AG09319 (cell line): Measurements from ENCODE around the gene CLCN7.

Source experiments
- DNase-seq: peaks from one replicate; pipeline ENCODE4 v3.0.0-alpha.2; 2010; ENCODE audit warnings: low read depth; ENCODE audit errors: extremely low read depth
- TF ChIP-seq, protein P1 (sequence below): IDR thresholded peaks from 2 replicates; pipeline ENCODE4 v1.5.1; 2011; ENCODE audit warnings: low read depth, mild to moderate bottlenecking, inconsistent platforms, low read length, moderate library complexity

CLCN7 gene

DNA sequence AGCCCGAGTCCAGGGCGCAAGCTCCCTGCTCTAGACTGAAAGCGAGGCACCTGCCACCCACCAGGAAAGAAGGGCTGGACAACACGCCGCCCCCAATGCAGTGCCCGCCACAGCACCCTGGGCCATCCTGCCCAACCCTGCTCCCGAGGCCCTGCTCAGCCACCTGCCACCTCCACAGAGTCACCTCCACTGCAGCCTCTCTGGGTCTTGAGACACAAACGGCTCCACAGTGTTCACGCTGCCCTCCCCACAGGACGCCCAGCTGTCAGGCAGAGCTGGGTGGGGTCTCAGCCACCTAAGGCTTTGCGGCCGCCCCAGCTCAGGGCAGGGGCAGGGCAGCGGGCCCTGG lies 9.3 kb downstream of the CLCN7 start:
- TF ChIP-seq, protein P1, sequence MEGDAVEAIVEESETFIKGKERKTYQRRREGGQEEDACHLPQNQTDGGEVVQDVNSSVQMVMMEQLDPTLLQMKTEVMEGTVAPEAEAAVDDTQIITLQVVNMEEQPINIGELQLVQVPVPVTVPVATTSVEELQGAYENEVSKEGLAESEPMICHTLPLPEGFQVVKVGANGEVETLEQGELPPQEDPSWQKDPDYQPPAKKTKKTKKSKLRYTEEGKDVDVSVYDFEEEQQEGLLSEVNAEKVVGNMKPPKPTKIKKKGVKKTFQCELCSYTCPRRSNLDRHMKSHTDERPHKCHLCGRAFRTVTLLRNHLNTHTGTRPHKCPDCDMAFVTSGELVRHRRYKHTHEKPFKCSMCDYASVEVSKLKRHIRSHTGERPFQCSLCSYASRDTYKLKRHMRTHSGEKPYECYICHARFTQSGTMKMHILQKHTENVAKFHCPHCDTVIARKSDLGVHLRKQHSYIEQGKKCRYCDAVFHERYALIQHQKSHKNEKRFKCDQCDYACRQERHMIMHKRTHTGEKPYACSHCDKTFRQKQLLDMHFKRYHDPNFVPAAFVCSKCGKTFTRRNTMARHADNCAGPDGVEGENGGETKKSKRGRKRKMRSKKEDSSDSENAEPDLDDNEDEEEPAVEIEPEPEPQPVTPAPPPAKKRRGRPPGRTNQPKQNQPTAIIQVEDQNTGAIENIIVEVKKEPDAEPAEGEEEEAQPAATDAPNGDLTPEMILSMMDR: no peak
- DNase-seq: no peak

- no peak for DNase-seq
- TF ChIP-seq, protein P1: no peak
Observed at GRCh38 chr16:1464894-1465566, 9.8 kb downstream of the CLCN7 start.

- DNase-seq: no peak
- TF ChIP-seq, protein P1: no peak
Observed at GRCh38 chr16:1464196-1464893, 10.5 kb downstream of the CLCN7 start.

DNA sequence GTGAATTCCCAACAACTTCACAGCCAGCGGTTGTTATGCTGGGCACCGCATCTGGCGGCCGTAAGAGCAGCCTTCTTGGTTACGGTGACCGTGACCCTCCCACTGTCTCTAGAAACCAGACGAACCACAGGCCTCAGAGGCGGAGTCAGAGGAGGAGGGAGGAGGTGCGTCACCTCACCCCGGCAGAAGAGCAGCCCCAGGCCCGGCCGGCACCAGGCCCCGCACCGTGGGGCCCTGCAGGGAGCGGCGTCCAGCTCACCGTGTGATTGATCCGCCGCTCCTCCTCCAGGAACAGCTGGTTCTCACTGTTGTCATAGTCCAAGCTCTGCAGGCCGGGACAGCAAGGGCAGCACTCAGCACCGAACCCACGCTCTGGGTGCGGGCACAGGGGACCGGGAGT lies 13.7 kb downstream of the CLCN7 start:
- TF ChIP-seq, protein P1: no peak
- DNase-seq: no peak

- no peak for DNase-seq
- TF ChIP-seq, protein P1: no peak
Observed at GRCh38 chr16:1460602-1461138, 14.2 kb downstream of the CLCN7 start.

DNA sequence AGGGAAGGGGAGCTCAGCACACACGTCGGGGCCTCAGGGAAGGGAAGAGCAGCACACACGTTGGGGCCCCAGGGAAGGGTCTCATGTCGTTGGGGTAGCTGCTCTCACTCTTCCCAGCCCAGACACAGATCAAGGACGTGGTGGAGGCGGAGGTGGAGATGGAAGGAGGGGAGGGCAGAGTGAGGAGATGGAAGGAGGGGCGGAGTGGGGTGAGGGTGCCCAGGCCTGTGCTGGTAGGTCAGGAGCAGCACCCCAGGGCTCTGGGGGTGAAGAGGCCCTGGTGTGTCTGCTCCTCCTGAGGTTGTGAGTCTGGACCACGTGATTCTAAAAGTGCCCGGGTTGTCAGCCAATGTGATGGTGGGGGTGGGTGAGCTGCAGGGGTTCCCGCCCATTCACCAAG lies 14.9 kb downstream of the CLCN7 start:
- TF ChIP-seq, protein P1: no peak
- DNase-seq: no peak

- DNase-seq: no peak
- TF ChIP-seq, protein P1: no peak
Observed at GRCh38 chr16:1458977-1459341, 15.9 kb downstream of the CLCN7 start.
